ENCODE results near the gene XRCC1. TPM values are rescaled to one million over a fixed set of nuclear protein-coding genes. Genes with fewer than 3 reads are reported as not detected.

The XRCC1 gene
- total RNA-seq, 1 experiment from 2014 or later = 23.4 TPM

GRCh38 chr19:43545981-43546380 lies 29.3 kb downstream of the XRCC1 start:
- Histone ChIP-seq H2AFZ (ENCODE audit: low read length) (no peak overlapping the region), H3K9me3 (ENCODE audit: low read length) (no peaks in the 10 kb centered on the region), H3F3A (ENCODE audit: low read length, unreplicated experiment) (no peaks in the 10 kb centered on the region), H3K4me3 (ENCODE audit: low read length) (no peak overlapping the region), H3K9me2 (replicated peaks; ENCODE audit: low read length) (no peaks in the 10 kb centered on the region), H3K79me2 (ENCODE audit: low read length) (no peaks in the 10 kb centered on the region), H4K20me1 (ENCODE audit: low read length) (no peaks in the 10 kb centered on the region), H3K27me3 (ENCODE audit: low read length) (no peaks in the 10 kb centered on the region), H3K9ac (ENCODE audit: low read length) (no peak overlapping the region), H3K27ac (ENCODE audit: low read length) (no peak overlapping the region), H3K36me3 (ENCODE audit: low read depth, low read length) (no peaks in the 10 kb centered on the region; the same call in 1 of the 2 replicates), H3K4me2 (ENCODE audit: low read length) (no peak overlapping the region), H3K4me1 (ENCODE audit: insufficient read depth, low read length) (no peaks in the 10 kb centered on the region)
- POLR2A ChIA-PET (ENCODE audit: unreplicated experiment) = no interaction called here
- intact Hi-C loops (cut with micrococcal nuclease) = no loop called here
- no peak for TF ChIP-seq EZH2 (IDR thresholded peaks at IDR 0.05; ENCODE audit: low read length, unreplicated experiment)
- no peak for TF ChIP-seq EZH2phosphoT487 (IDR thresholded peaks at IDR 0.05; ENCODE audit: borderline replicate concordance, low read length)
- TF ChIP-seq, protein P1, sequence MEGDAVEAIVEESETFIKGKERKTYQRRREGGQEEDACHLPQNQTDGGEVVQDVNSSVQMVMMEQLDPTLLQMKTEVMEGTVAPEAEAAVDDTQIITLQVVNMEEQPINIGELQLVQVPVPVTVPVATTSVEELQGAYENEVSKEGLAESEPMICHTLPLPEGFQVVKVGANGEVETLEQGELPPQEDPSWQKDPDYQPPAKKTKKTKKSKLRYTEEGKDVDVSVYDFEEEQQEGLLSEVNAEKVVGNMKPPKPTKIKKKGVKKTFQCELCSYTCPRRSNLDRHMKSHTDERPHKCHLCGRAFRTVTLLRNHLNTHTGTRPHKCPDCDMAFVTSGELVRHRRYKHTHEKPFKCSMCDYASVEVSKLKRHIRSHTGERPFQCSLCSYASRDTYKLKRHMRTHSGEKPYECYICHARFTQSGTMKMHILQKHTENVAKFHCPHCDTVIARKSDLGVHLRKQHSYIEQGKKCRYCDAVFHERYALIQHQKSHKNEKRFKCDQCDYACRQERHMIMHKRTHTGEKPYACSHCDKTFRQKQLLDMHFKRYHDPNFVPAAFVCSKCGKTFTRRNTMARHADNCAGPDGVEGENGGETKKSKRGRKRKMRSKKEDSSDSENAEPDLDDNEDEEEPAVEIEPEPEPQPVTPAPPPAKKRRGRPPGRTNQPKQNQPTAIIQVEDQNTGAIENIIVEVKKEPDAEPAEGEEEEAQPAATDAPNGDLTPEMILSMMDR (conservative IDR thresholded peaks at IDR 0.05; ENCODE audit: low read depth, low read length) = no peak
- BruUV-seq (replicated peaks) = no TSS peak
- CTCF ChIA-PET = no interaction called here
- no peak for ATAC-seq
- no peak for DNase-seq

GRCh38 chr19:43545276-43545675 lies 30.1 kb downstream of the XRCC1 start:
- H3K9ac ChIP-seq (ENCODE audit: low read length) = no peak overlapping the region
- no peak for ATAC-seq
- intact Hi-C loops (cut with micrococcal nuclease) = no loop called here
- no peaks in the 10 kb centered on the region for H4K20me1 ChIP-seq (ENCODE audit: low read length)
- no peak overlapping the region for H3K4me2 ChIP-seq (ENCODE audit: low read length)
- H3K9me2 ChIP-seq (replicated peaks; ENCODE audit: low read length) = no peaks in the 10 kb centered on the region
- no peak overlapping the region for H3K4me3 ChIP-seq (ENCODE audit: low read length)
- H3K79me2 ChIP-seq (ENCODE audit: low read length) = no peaks in the 10 kb centered on the region
- no peaks in the 10 kb centered on the region for H3K4me1 ChIP-seq (ENCODE audit: insufficient read depth, low read length)
- POLR2A ChIA-PET (ENCODE audit: unreplicated experiment) = no interaction called here
- H2AFZ ChIP-seq (ENCODE audit: low read length) = no peak overlapping the region
- no peaks in the 10 kb centered on the region for H3K27me3 ChIP-seq (ENCODE audit: low read length)
- DNase-seq = no peak
- H3K36me3 ChIP-seq (ENCODE audit: low read depth, low read length) = peaks cover 1% of the 10 kb centered on the region; the same call in 1 of the 2 replicates
- H3K27ac ChIP-seq (ENCODE audit: low read length) = no peak overlapping the region
- no peaks in the 10 kb centered on the region for H3F3A ChIP-seq (ENCODE audit: low read length, unreplicated experiment)
- TF ChIP-seq, protein P1 (conservative IDR thresholded peaks at IDR 0.05; ENCODE audit: low read depth, low read length) = no peak
- no peak for TF ChIP-seq EZH2phosphoT487 (IDR thresholded peaks at IDR 0.05; ENCODE audit: borderline replicate concordance, low read length)
- TF ChIP-seq EZH2 (IDR thresholded peaks at IDR 0.05; ENCODE audit: low read length, unreplicated experiment) = no peak
- CTCF ChIA-PET = no interaction called here
- BruUV-seq (replicated peaks) = no TSS peak
- H3K9me3 ChIP-seq (ENCODE audit: low read length) = no peaks in the 10 kb centered on the region

DNA sequence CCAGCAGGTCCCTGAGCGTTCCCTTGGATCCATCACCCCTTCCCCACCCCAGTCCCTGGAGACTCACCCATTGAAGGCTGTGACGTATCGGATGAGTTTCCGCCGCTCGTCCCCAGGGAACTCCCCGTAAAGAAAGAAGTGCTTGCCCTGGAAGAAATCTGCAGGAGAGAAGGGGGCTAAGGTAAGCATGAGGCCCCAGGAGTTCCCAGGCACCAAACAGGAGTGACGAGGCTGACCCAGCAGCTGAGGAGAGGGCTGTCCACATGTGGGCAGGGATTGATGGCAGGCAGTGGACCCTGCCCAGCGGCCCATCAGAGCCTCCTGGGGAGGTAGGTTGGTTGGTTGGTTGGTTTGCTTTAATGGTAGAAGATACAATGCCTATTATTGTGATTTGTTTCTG lies 31.2 kb downstream of the XRCC1 start:
- H3K79me2 ChIP-seq (ENCODE audit: low read length) = no peaks in the 10 kb centered on the region
- no TSS peak for BruUV-seq (replicated peaks)
- H3K36me3 ChIP-seq (ENCODE audit: low read depth, low read length) = peaks cover 6% of the 10 kb centered on the region
- H2AFZ ChIP-seq (ENCODE audit: low read length) = no peak overlapping the region
- H3F3A ChIP-seq (ENCODE audit: low read length, unreplicated experiment) = no peaks in the 10 kb centered on the region
- H3K4me3 ChIP-seq (ENCODE audit: low read length) = no peak overlapping the region
- H4K20me1 ChIP-seq (ENCODE audit: low read length) = no peaks in the 10 kb centered on the region
- H3K27ac ChIP-seq (ENCODE audit: low read length) = no peak overlapping the region
- no peak overlapping the region for H3K9ac ChIP-seq (ENCODE audit: low read length)
- no peak for TF ChIP-seq EZH2phosphoT487 (IDR thresholded peaks at IDR 0.05; ENCODE audit: borderline replicate concordance, low read length)
- TF ChIP-seq, protein P1 (conservative IDR thresholded peaks at IDR 0.05; ENCODE audit: low read depth, low read length) = no peak
- TF ChIP-seq EZH2 (IDR thresholded peaks at IDR 0.05; ENCODE audit: low read length, unreplicated experiment) = no peak
- no peak overlapping the region for H3K4me2 ChIP-seq (ENCODE audit: low read length)
- no peak for ATAC-seq
- H3K4me1 ChIP-seq (ENCODE audit: insufficient read depth, low read length) = no peaks in the 10 kb centered on the region
- H3K9me2 ChIP-seq (replicated peaks; ENCODE audit: low read length) = no peaks in the 10 kb centered on the region
- no peaks in the 10 kb centered on the region for H3K9me3 ChIP-seq (ENCODE audit: low read length)
- no peaks in the 10 kb centered on the region for H3K27me3 ChIP-seq (ENCODE audit: low read length)
- ChIA-PET POLR2A (ENCODE audit: unreplicated experiment) (no interaction called here), CTCF (no interaction called here)
- DNase-seq = no peak
- intact Hi-C loops (cut with micrococcal nuclease) = no loop called here
